HepG2 (cell line): Measurements from ENCODE around the gene CSNK1D. TPM values are rescaled to one million over a fixed set of nuclear protein-coding genes. Genes with fewer than 3 reads are reported as not detected.
A peak's percentile ranks its signal among the peaks of the same experiment; 100 is the strongest.

ENCODE experiments used
- ARNTL ChIP-seq: sonication (generic); formaldehyde crosslinking; IDR thresholded peaks from 2 replicates; pipeline ENCODE4 v1.4.0; 2020; ENCODE audit warnings: mild to moderate bottlenecking, missing genetic modification reagents
- CBX1 ChIP-seq: IDR thresholded peaks from one replicate; pipeline ENCODE4 v1.6.1; 2016; ENCODE audit warnings: antibody characterized with exemption, low read depth
- CEBPZ ChIP-seq: IDR thresholded peaks from 2 replicates; pipeline ENCODE4 v1.6.1; 2012; ENCODE audit warnings: low read length, improper control_type of control experiment
- ESRRA ChIP-seq: sonication (generic); formaldehyde crosslinking; IDR thresholded peaks from 2 replicates; pipeline ENCODE4 v1.5.1; 2020; ENCODE audit warnings: mild to moderate bottlenecking, low read depth, missing genetic modification reagents
- HMG20A ChIP-seq: IDR thresholded peaks from 2 replicates; pipeline ENCODE4 v1.6.1; 2016; ENCODE audit warnings: borderline replicate concordance
- HNRNPH1 ChIP-seq: fragments of 200-400 bp; formaldehyde crosslinking; optimal IDR thresholded peaks from 2 replicates; pipeline ENCODE3; 2017; ENCODE audit warnings: mild to moderate bottlenecking, low read depth, low read length
- KDM2A ChIP-seq: sonication (generic); formaldehyde crosslinking; IDR thresholded peaks from 2 replicates; pipeline ENCODE4 v1.4.0; 2020; ENCODE audit warnings: low read depth, missing genetic modification reagents, borderline replicate concordance
- MTA3 ChIP-seq: sonication (generic); formaldehyde crosslinking; IDR thresholded peaks from 2 replicates; pipeline ENCODE4 v1.4.0; 2020; ENCODE audit warnings: missing genetic modification reagents
- MTF2 ChIP-seq: sonication (generic); formaldehyde crosslinking; IDR thresholded peaks from 2 replicates; pipeline ENCODE4 v1.5.0; 2020; ENCODE audit warnings: missing genetic modification reagents, borderline replicate concordance
- NFYC ChIP-seq: IDR thresholded peaks from 2 replicates; pipeline ENCODE4 v1.6.1; 2016; ENCODE audit warnings: missing genetic modification reagents, missing compliant biosample characterization
- SKI ChIP-seq: fragments of 450-650 bp; IDR thresholded peaks from one replicate; pipeline ENCODE4 v1.6.1; 2018; ENCODE audit warnings: mild to moderate bottlenecking; ENCODE audit not compliant: partially characterized antibody
- ZFY ChIP-seq: sonication (generic); formaldehyde crosslinking; IDR thresholded peaks from 2 replicates; pipeline ENCODE4 v1.4.0; 2020; ENCODE audit warnings: missing genetic modification reagents
- ZNF33B ChIP-seq: sonication (generic); formaldehyde crosslinking; IDR thresholded peaks from 2 replicates; pipeline ENCODE4 v1.5.1; 2020; ENCODE audit warnings: mild to moderate bottlenecking, missing genetic modification reagents
- ZNF468 ChIP-seq: sonication (generic); formaldehyde crosslinking; IDR thresholded peaks from 2 replicates; pipeline ENCODE4 v1.8.0; 2022; ENCODE audit warnings: mild to moderate bottlenecking, moderate library complexity, missing genetic modification reagents
- ZNF558 ChIP-seq: sonication (generic); formaldehyde crosslinking; IDR thresholded peaks from 2 replicates; pipeline ENCODE4 v1.9.0; 2022; ENCODE audit warnings: mild to moderate bottlenecking, missing genetic modification reagents, borderline replicate concordance
- ZNF564 ChIP-seq: sonication (generic); formaldehyde crosslinking; IDR thresholded peaks from 2 replicates; pipeline ENCODE4 v1.8.1; 2023; ENCODE audit warnings: mild to moderate bottlenecking, missing genetic modification reagents
- polyA plus RNA-seq, 8 experiments: library from polyadenylated mRNA; depleted of rRNA in 3 of 8; stranded (reverse) in 7 of 8; unstranded in 1 of 8; fragments of >200 nt; fragmentation: Illumina TruSeq in 4 of 8; extraction: Trizol in 4 of 8; gene quantifications; 2 replicates each; pipeline versions ENCODE4 v1.2.1 to v1.2.3, GENCODE V29; 2011 to 2016; ENCODE audit warnings: low read depth in 4 of 8, missing spikeins in 1 of 8, mixed read lengths in 1 of 8; ENCODE audit not compliant: insufficient read depth in 1 of 8
- total RNA-seq, 5 experiments: library from RNA; depleted of rRNA; stranded (reverse); fragments of >200 nt; fragmentation: Illumina TruSeq; extraction: Trizol; gene quantifications; 2 replicates each; pipeline ENCODE4 v1.2.3, GENCODE V29; 2016; ENCODE audit warnings: low read depth in 1 of 5
- TF ChIP-seq, protein P1 (sequence below): sonication (generic); formaldehyde crosslinking; conservative IDR thresholded peaks from 2 replicates; pipeline ENCODE4 v1.4.0; 2020; ENCODE audit warnings: missing genetic modification reagents
- TF ChIP-seq, protein P2 (sequence below): IDR thresholded peaks from 2 replicates; pipeline ENCODE4 v1.6.1; 2016; ENCODE audit warnings: mild to moderate bottlenecking
- TF ChIP-seq, protein P3 (sequence below): sonication (generic); formaldehyde crosslinking; IDR thresholded peaks from 2 replicates; pipeline ENCODE4 v1.4.0; 2020; ENCODE audit warnings: missing genetic modification reagents

CSNK1D gene
- total and polyA plus RNA-seq, 2 of the 13 experiments (the other 11 are each of a cell fraction or from before 2014, with no cell fraction given): 31.5 to 128 TPM

DNA sequence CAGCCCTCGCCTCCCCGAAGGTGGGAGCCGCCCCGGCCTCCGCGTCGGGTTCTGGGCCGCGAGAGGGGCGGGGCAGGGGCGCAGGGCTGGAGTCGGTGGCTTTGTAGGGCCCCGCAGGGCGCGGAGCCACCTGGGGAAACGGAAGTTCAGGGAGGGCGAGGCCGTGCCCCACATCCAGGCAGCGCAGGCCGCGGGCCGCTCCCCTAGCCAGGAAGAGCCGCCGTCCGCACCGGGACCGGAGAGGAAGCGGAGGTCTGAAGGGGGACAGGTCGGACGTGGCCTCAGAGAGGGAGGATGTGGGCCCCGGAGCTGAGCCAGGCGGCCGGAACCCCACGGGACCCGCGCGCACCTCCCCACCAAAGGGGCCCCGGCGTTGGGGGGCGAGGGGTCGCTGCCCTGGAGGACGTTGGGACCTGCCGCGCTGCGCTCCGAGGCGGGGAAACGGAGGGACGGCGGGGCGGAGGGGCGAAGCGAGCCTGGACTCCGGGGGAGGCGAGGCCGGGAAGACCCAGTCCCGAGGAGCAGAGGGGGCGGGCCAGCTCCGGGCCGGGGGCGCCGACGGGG is 45.1 kb downstream of the CSNK1D start (continued):
- TF ChIP-seq, protein P1, sequence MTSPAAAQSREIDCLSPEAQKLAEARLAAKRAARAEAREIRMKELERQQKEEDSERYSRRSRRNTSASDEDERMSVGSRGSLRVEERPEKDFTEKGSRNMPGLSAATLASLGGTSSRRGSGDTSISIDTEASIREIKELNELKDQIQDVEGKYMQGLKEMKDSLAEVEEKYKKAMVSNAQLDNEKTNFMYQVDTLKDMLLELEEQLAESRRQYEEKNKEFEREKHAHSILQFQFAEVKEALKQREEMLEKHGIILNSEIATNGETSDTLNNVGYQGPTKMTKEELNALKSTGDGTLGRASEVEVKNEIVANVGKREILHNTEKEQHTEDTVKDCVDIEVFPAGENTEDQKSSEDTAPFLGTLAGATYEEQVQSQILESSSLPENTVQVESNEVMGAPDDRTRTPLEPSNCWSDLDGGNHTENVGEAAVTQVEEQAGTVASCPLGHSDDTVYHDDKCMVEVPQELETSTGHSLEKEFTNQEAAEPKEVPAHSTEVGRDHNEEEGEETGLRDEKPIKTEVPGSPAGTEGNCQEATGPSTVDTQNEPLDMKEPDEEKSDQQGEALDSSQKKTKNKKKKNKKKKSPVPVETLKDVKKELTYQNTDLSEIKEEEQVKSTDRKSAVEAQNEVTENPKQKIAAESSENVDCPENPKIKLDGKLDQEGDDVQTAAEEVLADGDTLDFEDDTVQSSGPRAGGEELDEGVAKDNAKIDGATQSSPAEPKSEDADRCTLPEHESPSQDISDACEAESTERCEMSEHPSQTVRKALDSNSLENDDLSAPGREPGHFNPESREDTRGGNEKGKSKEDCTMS (CRISPR knock-in tag): no peak
- TF ChIP-seq SKI (no peak), HNRNPH1 (no peak), ARNTL (CRISPR knock-in tag) (no peak; the same call in none of the 2 replicates), KDM2A (CRISPR knock-in tag) (0 out of 2 replicates have a peak, but pooled peaks have one; percentile 57), CBX1 (peak; percentile 21), MTA3 (CRISPR knock-in tag) (no peak), NFYC (CRISPR knock-in tag) (no peak), ZNF564 (no peak; the same call in 1 of the 2 replicates), MTF2 (CRISPR knock-in tag) (no peak), ZNF468 (CRISPR knock-in tag) (peak; percentile 6; the same call in 1 of the 2 replicates), ZNF558 (CRISPR knock-in tag) (0 out of 2 replicates have a peak, but pooled peaks have one; percentile 29), ZFY (CRISPR knock-in tag) (peak; percentile 64; the same call in 1 of the 2 replicates), ESRRA (CRISPR knock-in tag) (0 out of 2 replicates have a peak, but pooled peaks have one; percentile 7), CEBPZ (no peak), HMG20A (CRISPR knock-in tag) (no peak), ZNF33B (no peak)
- TF ChIP-seq, protein P2, sequence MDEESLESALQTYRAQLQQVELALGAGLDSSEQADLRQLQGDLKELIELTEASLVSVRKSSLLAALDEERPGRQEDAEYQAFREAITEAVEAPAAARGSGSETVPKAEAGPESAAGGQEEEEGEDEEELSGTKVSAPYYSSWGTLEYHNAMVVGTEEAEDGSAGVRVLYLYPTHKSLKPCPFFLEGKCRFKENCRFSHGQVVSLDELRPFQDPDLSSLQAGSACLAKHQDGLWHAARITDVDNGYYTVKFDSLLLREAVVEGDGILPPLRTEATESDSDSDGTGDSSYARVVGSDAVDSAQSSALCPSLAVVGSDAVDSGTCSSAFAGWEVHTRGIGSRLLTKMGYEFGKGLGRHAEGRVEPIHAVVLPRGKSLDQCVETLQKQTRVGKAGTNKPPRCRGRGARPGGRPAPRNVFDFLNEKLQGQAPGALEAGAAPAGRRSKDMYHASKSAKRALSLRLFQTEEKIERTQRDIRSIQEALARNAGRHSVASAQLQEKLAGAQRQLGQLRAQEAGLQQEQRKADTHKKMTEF (CRISPR knock-in tag): peak; percentile 53
- TF ChIP-seq, protein P3, sequence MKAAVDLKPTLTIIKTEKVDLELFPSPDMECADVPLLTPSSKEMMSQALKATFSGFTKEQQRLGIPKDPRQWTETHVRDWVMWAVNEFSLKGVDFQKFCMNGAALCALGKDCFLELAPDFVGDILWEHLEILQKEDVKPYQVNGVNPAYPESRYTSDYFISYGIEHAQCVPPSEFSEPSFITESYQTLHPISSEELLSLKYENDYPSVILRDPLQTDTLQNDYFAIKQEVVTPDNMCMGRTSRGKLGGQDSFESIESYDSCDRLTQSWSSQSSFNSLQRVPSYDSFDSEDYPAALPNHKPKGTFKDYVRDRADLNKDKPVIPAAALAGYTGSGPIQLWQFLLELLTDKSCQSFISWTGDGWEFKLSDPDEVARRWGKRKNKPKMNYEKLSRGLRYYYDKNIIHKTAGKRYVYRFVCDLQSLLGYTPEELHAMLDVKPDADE (CRISPR knock-in tag): no peak
